Mesothelial cell of epicardium (in vitro differentiated cells): ENCODE measurements around the gene ZNF791. TPM values are rescaled to one million over a fixed set of nuclear protein-coding genes. Genes with fewer than 3 reads are reported as not detected.
"Not testable (repeated sequence)": the region's sequence is repeated elsewhere in the genome, so short reads cannot be mapped to it uniquely, and the experiment has no call there.

Experiments
- DNase-seq, 2 experiments: peaks; one replicate each; pipeline ENCODE4 v3.0.0; 2021; ENCODE audit warnings: low spot score in 2 of 2; ENCODE audit not compliant: unreplicated experiment in 2 of 2
- H3K27ac Mint-ChIP-seq: 2 replicates; pipeline ENCODE4 v1.8.0; 2021; ENCODE audit warnings: mixed read lengths
- H3K27me3 Mint-ChIP-seq: 2 replicates; pipeline ENCODE4 v1.8.0; 2021; ENCODE audit warnings: low read depth, mixed read lengths
- H3K36me3 Mint-ChIP-seq: 2 replicates; pipeline ENCODE4 v1.8.0; 2021; ENCODE audit warnings: mixed read lengths
- H3K4me1 Mint-ChIP-seq: 2 replicates; pipeline ENCODE4 v1.8.0; 2021; ENCODE audit warnings: mixed read lengths
- H3K4me3 Mint-ChIP-seq: 2 replicates; pipeline ENCODE4 v1.8.0; 2021; ENCODE audit warnings: mild to moderate bottlenecking, moderate library complexity, mixed read lengths
- H3K9me3 Mint-ChIP-seq: 2 replicates; pipeline ENCODE4 v1.8.0; 2021; ENCODE audit warnings: mixed read lengths
- total RNA-seq: library from RNA; stranded (reverse); gene quantifications from 3 replicates; pipeline ENCODE4 v1.2.1, GENCODE V29; 2021
- TF ChIP-seq, protein P1 (sequence below): fragments of 200-600 bp; sonication (generic); IDR thresholded peaks from one replicate; pipeline ENCODE4 v1.5.0; 2021; ENCODE audit warnings: antibody characterized with exemption; ENCODE audit not compliant: unreplicated experiment

The ZNF791 gene
- total RNA-seq, 1 donor from 2014 or later = 27.0 TPM

DNA sequence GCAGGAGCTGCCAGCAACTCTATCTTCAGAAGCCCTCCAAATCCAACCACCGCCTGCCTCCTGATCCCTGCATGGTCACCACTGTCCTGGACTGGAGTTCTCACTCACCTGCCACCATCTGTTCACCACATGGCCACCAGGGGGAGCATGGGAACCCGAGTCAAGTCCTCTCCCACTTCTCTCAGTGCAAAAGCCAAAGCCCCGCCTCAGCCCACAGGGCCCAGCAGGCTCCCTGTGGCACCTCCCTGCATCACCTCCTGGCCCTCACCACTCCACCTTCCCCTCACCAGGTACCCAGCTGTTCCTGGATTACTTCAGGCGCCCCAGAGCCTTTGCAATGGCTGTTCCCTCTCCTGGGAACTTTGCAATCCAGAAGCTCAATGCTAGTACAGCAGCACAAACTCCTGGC is 65.7 kb downstream of the ZNF791 start:
- Mint-ChIP-seq H3K9me3 (no peaks in the 10 kb centered on the region), H3K4me3 (no peak overlapping the region), H3K36me3 (peaks cover 33% of the 10 kb centered on the region), H3K27me3 (no peaks in the 10 kb centered on the region), H3K4me1 (peaks cover 7% of the 10 kb centered on the region), H3K27ac (peak overlapping the region; percentile 32)
- TF ChIP-seq, protein P1, sequence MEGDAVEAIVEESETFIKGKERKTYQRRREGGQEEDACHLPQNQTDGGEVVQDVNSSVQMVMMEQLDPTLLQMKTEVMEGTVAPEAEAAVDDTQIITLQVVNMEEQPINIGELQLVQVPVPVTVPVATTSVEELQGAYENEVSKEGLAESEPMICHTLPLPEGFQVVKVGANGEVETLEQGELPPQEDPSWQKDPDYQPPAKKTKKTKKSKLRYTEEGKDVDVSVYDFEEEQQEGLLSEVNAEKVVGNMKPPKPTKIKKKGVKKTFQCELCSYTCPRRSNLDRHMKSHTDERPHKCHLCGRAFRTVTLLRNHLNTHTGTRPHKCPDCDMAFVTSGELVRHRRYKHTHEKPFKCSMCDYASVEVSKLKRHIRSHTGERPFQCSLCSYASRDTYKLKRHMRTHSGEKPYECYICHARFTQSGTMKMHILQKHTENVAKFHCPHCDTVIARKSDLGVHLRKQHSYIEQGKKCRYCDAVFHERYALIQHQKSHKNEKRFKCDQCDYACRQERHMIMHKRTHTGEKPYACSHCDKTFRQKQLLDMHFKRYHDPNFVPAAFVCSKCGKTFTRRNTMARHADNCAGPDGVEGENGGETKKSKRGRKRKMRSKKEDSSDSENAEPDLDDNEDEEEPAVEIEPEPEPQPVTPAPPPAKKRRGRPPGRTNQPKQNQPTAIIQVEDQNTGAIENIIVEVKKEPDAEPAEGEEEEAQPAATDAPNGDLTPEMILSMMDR = peak; percentile 94
- peak; percentile 74 to 92 for DNase-seq

DNA sequence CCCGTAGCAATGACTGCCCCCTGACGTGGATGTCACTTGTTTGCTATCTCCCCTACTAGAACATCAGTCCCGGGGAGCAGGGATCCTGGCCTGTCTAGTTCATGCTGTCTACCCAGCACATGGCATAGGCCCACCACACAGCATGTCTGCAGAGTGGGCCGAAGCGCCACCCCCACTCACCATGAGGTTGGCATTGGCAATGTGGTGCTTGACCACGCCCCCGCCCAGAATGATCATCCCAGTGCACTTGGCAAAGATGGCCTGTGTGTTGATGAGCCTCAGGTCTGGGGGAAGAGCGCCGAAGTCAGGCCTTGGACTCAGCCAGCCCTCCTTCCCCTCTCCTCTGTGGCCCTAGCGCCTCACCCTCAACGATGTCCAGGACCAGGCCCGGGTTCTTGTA is 66.2 kb downstream of the ZNF791 start:
- no peak overlapping the region for H3K27ac Mint-ChIP-seq
- TF ChIP-seq, protein P1 = no peak
- no peaks in the 10 kb centered on the region for H3K27me3 Mint-ChIP-seq
- H3K4me1 Mint-ChIP-seq = peaks cover 7% of the 10 kb centered on the region
- no peaks in the 10 kb centered on the region for H3K9me3 Mint-ChIP-seq
- H3K36me3 Mint-ChIP-seq = peaks cover 32% of the 10 kb centered on the region
- no peak overlapping the region for H3K4me3 Mint-ChIP-seq
- no peak for DNase-seq

DNA sequence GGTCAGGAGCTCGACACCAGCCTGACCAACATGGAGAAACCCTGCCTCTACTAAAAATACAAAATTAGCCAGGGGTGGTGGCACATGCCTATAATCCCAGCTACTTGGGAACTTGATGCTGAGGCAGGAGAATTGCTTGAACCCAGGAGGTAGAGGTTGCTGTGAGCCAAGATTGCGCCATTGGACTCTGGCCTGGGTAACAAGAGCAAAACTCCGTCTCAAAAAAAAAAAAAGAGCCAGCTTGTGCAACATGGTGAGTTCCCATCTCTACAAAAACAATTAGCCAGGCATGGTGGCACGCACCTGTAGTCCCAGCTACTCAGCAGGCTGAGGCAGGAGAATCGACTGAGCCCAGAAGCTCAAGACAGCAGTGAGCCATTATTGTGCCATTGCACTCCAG is 67.3 kb downstream of the ZNF791 start:
- H3K9me3 Mint-ChIP-seq, H3K4me3 Mint-ChIP-seq, H3K27ac Mint-ChIP-seq, H3K27me3 Mint-ChIP-seq, DNase-seq, H3K4me1 Mint-ChIP-seq: not testable (repeated sequence)
- H3K36me3 Mint-ChIP-seq = peaks cover 29% of the 10 kb centered on the region

DNA sequence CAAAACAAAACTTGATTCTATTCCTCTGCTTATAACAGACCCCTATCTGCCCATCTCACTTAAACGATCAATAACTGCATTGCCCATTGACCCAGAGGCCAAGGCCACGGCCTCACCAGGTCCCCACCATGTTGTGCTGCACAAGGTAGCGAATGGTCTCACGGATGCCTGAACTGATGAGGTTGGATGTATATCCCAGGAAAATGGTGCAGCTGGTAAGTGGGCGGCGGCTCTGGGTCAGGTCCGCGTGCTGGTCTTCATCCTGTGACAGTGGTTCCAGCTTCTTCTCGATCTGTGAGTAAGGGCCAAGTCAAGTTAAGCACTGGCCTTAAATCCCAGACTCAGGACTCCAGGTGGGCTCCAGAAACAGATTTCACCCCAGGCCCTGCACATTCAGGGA is 69.3 kb downstream of the ZNF791 start:
- TF ChIP-seq, protein P1 = no peak
- no peak for DNase-seq
- Mint-ChIP-seq H3K36me3 (peaks cover 20% of the 10 kb centered on the region), H3K9me3 (no peaks in the 10 kb centered on the region), H3K27me3 (no peaks in the 10 kb centered on the region), H3K4me1 (peaks cover 6% of the 10 kb centered on the region), H3K27ac (peak overlapping the region; percentile 9), H3K4me3 (peak overlapping the region; percentile 26)

DNA sequence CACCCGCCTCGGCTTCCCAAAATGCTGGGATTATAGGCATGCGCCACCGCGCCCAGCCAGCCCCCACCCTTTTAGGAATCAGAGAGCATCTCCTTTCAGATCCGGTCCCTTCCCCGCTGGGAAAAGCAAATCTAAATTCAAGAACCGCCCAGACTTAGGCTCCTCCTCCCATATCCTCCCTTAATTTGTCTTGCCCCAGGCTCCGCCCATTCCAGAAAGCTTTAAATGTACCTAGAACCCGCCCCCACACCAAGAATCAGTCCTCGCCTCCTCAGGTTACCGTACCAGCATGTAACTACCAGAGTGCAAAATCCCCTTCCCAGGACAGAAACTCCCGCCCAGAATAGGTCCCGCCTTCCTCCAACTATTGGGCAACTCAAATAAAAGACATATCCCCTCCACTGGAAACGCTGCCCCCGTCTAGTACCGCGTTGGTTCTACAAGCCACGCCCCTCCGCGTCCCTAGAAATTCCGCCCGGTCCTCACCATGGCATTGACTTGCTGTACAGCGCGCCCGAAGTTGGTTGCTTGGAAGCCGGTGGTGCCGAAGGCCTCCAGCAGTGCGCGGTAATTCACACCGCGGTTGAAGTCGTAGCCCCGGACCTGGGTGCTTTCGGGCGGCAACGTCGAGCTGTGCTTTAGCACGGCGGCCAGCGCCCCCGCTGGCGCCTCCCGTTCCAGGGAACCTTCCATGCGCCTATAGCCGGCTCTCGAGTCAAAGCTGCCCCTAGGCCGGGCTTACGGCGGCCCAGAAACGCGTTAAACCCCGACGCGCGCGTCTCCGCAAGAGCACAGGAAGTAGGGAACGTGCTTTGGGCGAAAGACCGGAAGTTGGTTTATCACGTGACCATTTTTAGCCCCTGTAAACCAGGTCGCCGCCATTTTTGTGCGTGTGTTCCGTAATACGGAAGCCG is 70.6 kb downstream of the ZNF791 start, which contains the start of gene DHPS:
Gene DHPS, minus strand, starts transcription at position 807 of the 914 bp plus-strand sequence. Its CDS starts 114 bp downstream, at position 693.
- H3K4me3 Mint-ChIP-seq = peak within 1 kb of the TSS; percentile 87
- H3K27ac Mint-ChIP-seq = peak within 1 kb of the TSS; percentile 99
- DNase-seq = peak; percentile 79 to 85
- no peaks in the 10 kb centered on the region for H3K27me3 Mint-ChIP-seq
- peaks cover 19% of the 10 kb centered on the region for H3K36me3 Mint-ChIP-seq
- no peaks in the 10 kb centered on the region for H3K9me3 Mint-ChIP-seq
- peaks cover 6% of the 10 kb centered on the region for H3K4me1 Mint-ChIP-seq
- TF ChIP-seq, protein P1 = no peak

Other genes starting within 250 kb of the ZNF791 start
- 3.7 to 5.9 TPM (median 4.3 TPM) in 3 replicates for gene ZNF442, start 245.2 kb upstream of the ZNF791 start, total RNA-seq
- 3.2 to 4.2 TPM (median 3.5 TPM) in 3 replicates for gene ZNF799, start 209.6 kb upstream of the ZNF791 start, total RNA-seq
- gene ZNF443, start 169.9 kb upstream of the ZNF791 start, total RNA-seq = 6.3 to 7.8 TPM (median 7.3 TPM) in 3 replicates
- 8.1 to 8.9 TPM (median 8.7 TPM) in 3 replicates for gene ZNF709, start 126.1 kb upstream of the ZNF791 start, total RNA-seq
- 20.0 to 23.6 TPM (median 21.8 TPM) in 3 replicates for gene ZNF564, start 59.4 kb upstream of the ZNF791 start, total RNA-seq
- 12.4 to 13.9 TPM (median 13.6 TPM) in 3 replicates for gene ZNF490, start 107 bp upstream of the ZNF791 start, total RNA-seq
- 105 to 109 TPM (median 107 TPM) in 3 replicates for gene MAN2B1, start 55.8 kb downstream of the ZNF791 start, total RNA-seq
- gene WDR83, start 55.9 kb downstream of the ZNF791 start, total RNA-seq = 12.5 to 14.6 TPM (median 13.6 TPM) in 3 replicates
- 91.3 to 101 TPM (median 97.0 TPM) in 3 replicates for gene DHPS, start 71.0 kb downstream of the ZNF791 start, total RNA-seq
- gene GNG14, start 77.1 kb downstream of the ZNF791 start, total RNA-seq = not detected in 3 replicates
- 9.6 to 9.8 TPM (median 9.8 TPM) in 3 replicates for gene FBXW9, start 85.7 kb downstream of the ZNF791 start, total RNA-seq
- 105 to 116 TPM (median 105 TPM) in 3 replicates for gene TNPO2, start 113.0 kb downstream of the ZNF791 start, total RNA-seq
- gene TRIR, start 123.8 kb downstream of the ZNF791 start, total RNA-seq = 148 to 161 TPM (median 156 TPM) in 3 replicates
- gene GET3, start 126.6 kb downstream of the ZNF791 start, total RNA-seq = 44.6 to 49.8 TPM (median 46.9 TPM) in 3 replicates
- gene BEST2, start 140.9 kb downstream of the ZNF791 start, total RNA-seq = not detected in 3 replicates
- gene HOOK2, start 164.6 kb downstream of the ZNF791 start, total RNA-seq = 89.2 to 93.7 TPM (median 92.7 TPM) in 3 replicates
- gene JUNB, start 180.6 kb downstream of the ZNF791 start, total RNA-seq = 160 to 169 TPM (median 164 TPM) in 3 replicates
- 361 to 381 TPM (median 380 TPM) in 3 replicates for gene PRDX2, start 190.9 kb downstream of the ZNF791 start, total RNA-seq
- 8.4 to 11.4 TPM (median 8.8 TPM) in 3 replicates for gene THSD8, start 191.1 kb downstream of the ZNF791 start, total RNA-seq
- gene RNASEH2A, start 195.7 kb downstream of the ZNF791 start, total RNA-seq = 17.5 to 22.7 TPM (median 19.8 TPM) in 3 replicates
- not detected in 3 replicates for gene RTBDN, start 223.7 kb downstream of the ZNF791 start, total RNA-seq
- gene MAST1, start 227.6 kb downstream of the ZNF791 start, total RNA-seq = 4.0 to 5.8 TPM (median 4.4 TPM) in 3 replicates